GM23338 (cell line): ENCODE data around the gene FGF5. TPM values are rescaled to one million over a fixed set of nuclear protein-coding genes. Genes with fewer than 3 reads are reported as not detected.
"Not testable (repeated sequence)": the region's sequence is repeated elsewhere in the genome, so short reads cannot be mapped to it uniquely, and the experiment has no call there.

Experiments
- ATAC-seq: fragments of 200-7000 bp; cut with Tn5 transposase; 3 replicates; pipeline ENCODE4 v1.9.1; 2020
- DNase-seq: peaks from one replicate; pipeline ENCODE4 v3.0.0-alpha.2; 2015; ENCODE audit warnings: low spot score
- H2AFZ ChIP-seq: fragments of 200-600 bp; sonication (generic); 2 replicates; pipeline ENCODE4 v1.8.0; 2016; ENCODE audit warnings: antibody characterized with exemption, mild to moderate bottlenecking, moderate library complexity
- H3F3A ChIP-seq: fragments of 200-600 bp; sonication (generic); replicated peaks from 2 replicates; pipeline ENCODE4 v1.8.0; 2017; ENCODE audit warnings: antibody characterized with exemption, mixed run types, low read depth
- H3K27ac ChIP-seq: fragments of 200-600 bp; sonication (generic); 2 replicates; pipeline ENCODE4 v1.6.1; 2016; ENCODE audit warnings: low read depth
- H3K27me3 ChIP-seq: fragments of 200-600 bp; sonication (generic); 2 replicates; pipeline ENCODE4 v1.8.0; 2016; ENCODE audit warnings: mild to moderate bottlenecking, mixed run types, moderate library complexity; ENCODE audit not compliant: insufficient read depth
- H3K36me3 ChIP-seq: fragments of 200-600 bp; sonication (generic); 2 replicates; pipeline ENCODE4 v1.8.0; 2016; ENCODE audit warnings: mild to moderate bottlenecking; ENCODE audit not compliant: insufficient read depth
- H3K4me1 ChIP-seq: fragments of 200-600 bp; sonication (generic); 2 replicates; pipeline ENCODE4 v1.8.0; 2016; ENCODE audit warnings: mild to moderate bottlenecking, moderate library complexity; ENCODE audit not compliant: insufficient read depth
- H3K4me2 ChIP-seq: fragments of 200-600 bp; sonication (generic); 2 replicates; pipeline ENCODE4 v1.7.1; 2017; ENCODE audit warnings: mixed run types
- H3K4me3 ChIP-seq: fragments of 200-600 bp; sonication (generic); 2 replicates; pipeline ENCODE4 v1.6.1; 2016; ENCODE audit warnings: mixed run types
- H3K79me2 ChIP-seq: fragments of 200-600 bp; sonication (generic); replicated peaks from 2 replicates; pipeline ENCODE4 v1.8.0; 2017; ENCODE audit warnings: mild to moderate bottlenecking; ENCODE audit not compliant: insufficient read depth
- H3K9me2 ChIP-seq: fragments of 200-600 bp; sonication (generic); 2 replicates; pipeline ENCODE4 v1.8.0; 2017; ENCODE audit not compliant: insufficient read depth
- H4K20me1 ChIP-seq: fragments of 200-600 bp; sonication (generic); replicated peaks from 2 replicates; pipeline ENCODE4 v1.8.0; 2017; ENCODE audit warnings: mild to moderate bottlenecking; ENCODE audit not compliant: insufficient read depth
- H3K27ac Mint-ChIP-seq: 2 replicates; pipeline ENCODE4 v1.8.0; 2020; ENCODE audit warnings: inconsistent platforms, mild to moderate bottlenecking, moderate library complexity, mixed read lengths
- H3K27me3 Mint-ChIP-seq: 3 replicates; pipeline ENCODE4 v1.8.0; 2022; ENCODE audit warnings: low read depth, mild to moderate bottlenecking, moderate library complexity, mixed read lengths, inconsistent platforms; ENCODE audit not compliant: insufficient read depth, poor library complexity
- H3K36me3 Mint-ChIP-seq: 3 replicates; pipeline ENCODE4 v1.8.0; 2021; ENCODE audit warnings: low read depth, mild to moderate bottlenecking, inconsistent platforms, moderate library complexity, mixed read lengths
- H3K4me1 Mint-ChIP-seq: 3 replicates; pipeline ENCODE4 v1.8.0; 2020; ENCODE audit warnings: mild to moderate bottlenecking, inconsistent platforms, mixed read lengths
- H3K4me3 Mint-ChIP-seq: 3 replicates; pipeline ENCODE4 v1.8.0; 2021; ENCODE audit warnings: moderate library complexity, mild to moderate bottlenecking, inconsistent platforms, mixed read lengths
- H3K9me3 Mint-ChIP-seq: 3 replicates; pipeline ENCODE4 v1.8.0; 2020; ENCODE audit warnings: moderate library complexity, mild to moderate bottlenecking, inconsistent platforms, mixed read lengths
- CREB1 ChIP-seq: fragments of 250-450 bp; sonication (Bioruptor Pico); IDR thresholded peaks from 2 replicates; pipeline ENCODE4 v1.5.0; 2020; ENCODE audit warnings: low read depth, mild to moderate bottlenecking, moderate library complexity
- ETS1 ChIP-seq: IDR thresholded peaks from 2 replicates; pipeline ENCODE4 v1.6.1; 2016; ENCODE audit warnings: antibody characterized with exemption
- EZH2phosphoT487 ChIP-seq: fragments of 200-600 bp; sonication (generic); IDR thresholded peaks from one replicate; pipeline ENCODE4 v1.8.1; 2018; ENCODE audit warnings: antibody characterized with exemption; ENCODE audit not compliant: unreplicated experiment
- JUNB ChIP-seq: IDR thresholded peaks from one replicate; pipeline ENCODE4 v1.6.1; 2016; ENCODE audit warnings: antibody characterized with exemption; ENCODE audit not compliant: unreplicated experiment
- NANOG ChIP-seq: IDR thresholded peaks from 2 replicates; pipeline ENCODE4 v1.6.1; 2016; ENCODE audit warnings: antibody characterized with exemption, borderline replicate concordance
- POLR2AphosphoS5 ChIP-seq: IDR thresholded peaks from 2 replicates; pipeline ENCODE4 v1.6.1; 2016; ENCODE audit warnings: antibody characterized with exemption, low read depth
- REST ChIP-seq: IDR thresholded peaks from one replicate; pipeline ENCODE4 v1.6.1; 2018; ENCODE audit warnings: antibody characterized with exemption; ENCODE audit not compliant: unreplicated experiment
- STAT1 ChIP-seq: IDR thresholded peaks from one replicate; pipeline ENCODE4 v1.6.1; 2016; ENCODE audit warnings: antibody characterized with exemption; ENCODE audit not compliant: unreplicated experiment
- ZNF114 ChIP-seq: fragments of 250-450 bp; sonication (Bioruptor Pico); IDR thresholded peaks from 2 replicates; pipeline ENCODE4 v1.5.0; 2020; ENCODE audit warnings: mild to moderate bottlenecking, moderate library complexity
- ZNF331 ChIP-seq: fragments of 250-450 bp; sonication (Bioruptor Pico); IDR thresholded peaks from 2 replicates; pipeline ENCODE4 v1.5.0; 2020; ENCODE audit warnings: low read depth, mild to moderate bottlenecking, moderate library complexity
- ZNF462 ChIP-seq: fragments of 250-450 bp; sonication (Bioruptor Pico); IDR thresholded peaks from 2 replicates; pipeline ENCODE4 v1.5.0; 2020; ENCODE audit warnings: mild to moderate bottlenecking, moderate library complexity
- polyA plus RNA-seq: library from polyadenylated mRNA; unstranded; fragments of >200 nt; fragmentation: Nextera tagmentation; extraction: Ambion mirVana; gene quantifications from 2 replicates; pipeline ENCODE4 v1.2.1, GENCODE V29; 2016
- total RNA-seq: library from RNA; depleted of rRNA; stranded (reverse); fragments of >200 nt; shearing (Covaris generic); gene quantifications from 2 replicates; pipeline ENCODE4 v1.2.3, GENCODE V29; 2014

The FGF5 gene
- total and polyA plus RNA-seq, 2 experiments from 2014 or later: not detected

GRCh38 chr4:80247484-80247883 is 19.0 kb upstream of the FGF5 start:
- not testable (repeated sequence) for H3K9me2 ChIP-seq, H3K4me1 ChIP-seq, ATAC-seq, H3F3A ChIP-seq, H3K27me3 ChIP-seq, H3K4me1 Mint-ChIP-seq, H3K79me2 ChIP-seq, H3K36me3 ChIP-seq, H3K36me3 Mint-ChIP-seq, H3K9me3 Mint-ChIP-seq, H3K4me3 ChIP-seq, H3K27ac Mint-ChIP-seq, H3K27ac ChIP-seq, H3K4me2 ChIP-seq, DNase-seq, H4K20me1 ChIP-seq, H3K4me3 Mint-ChIP-seq, H3K27me3 Mint-ChIP-seq, H2AFZ ChIP-seq

- no peak overlapping the region for H3K4me3 Mint-ChIP-seq
- peaks cover 7% of the 10 kb centered on the region for H3K27me3 Mint-ChIP-seq
- no peaks in the 10 kb centered on the region for H3F3A ChIP-seq
- H3K36me3 Mint-ChIP-seq: no peaks in the 10 kb centered on the region
- ATAC-seq: no peak
- H3K27ac Mint-ChIP-seq: no peak overlapping the region
- no peaks in the 10 kb centered on the region for H3K27me3 ChIP-seq
- no peaks in the 10 kb centered on the region for H3K79me2 ChIP-seq
- no peaks in the 10 kb centered on the region for H3K36me3 ChIP-seq
- H3K4me3 ChIP-seq: no peak overlapping the region
- DNase-seq: no peak
- H2AFZ ChIP-seq: no peak overlapping the region
- no peaks in the 10 kb centered on the region for H3K4me1 ChIP-seq
- H3K9me3 Mint-ChIP-seq: no peaks in the 10 kb centered on the region
- no peaks in the 10 kb centered on the region for H3K4me1 Mint-ChIP-seq
- no peak overlapping the region for H3K4me2 ChIP-seq
- H3K27ac ChIP-seq: no peak overlapping the region
- H3K9me2 ChIP-seq: no peaks in the 10 kb centered on the region
- no peaks in the 10 kb centered on the region for H4K20me1 ChIP-seq
- TF ChIP-seq ZNF114 (CRISPR knock-in tag) (no peak), POLR2AphosphoS5 (no peak), STAT1 (no peak), ZNF331 (CRISPR knock-in tag) (no peak), ETS1 (no peak), EZH2phosphoT487 (no peak), CREB1 (CRISPR knock-in tag) (no peak), REST (no peak), NANOG (no peak), JUNB (no peak), ZNF462 (CRISPR knock-in tag) (no peak)
Observed at GRCh38 chr4:80249144-80249543, 17.3 kb upstream of the FGF5 start.
